H1 (cell line): ENCODE data around the gene CYP4V2. TPM values are rescaled to one million over a fixed set of nuclear protein-coding genes. Genes with fewer than 3 reads are reported as not detected.
A peak's percentile ranks its signal among the peaks of the same experiment; 100 is the strongest.

ENCODE experiments used
- CTCF ChIA-PET: fragments of 300-600 bp; sonication (Branson Sonifier 250); formaldehyde crosslinking; loops from one replicate; lab custom pipeline; 2021; ENCODE audit not compliant: partially characterized antibody; lab: Charles Lee
- POLR2A ChIA-PET: fragments of 300-600 bp; sonication (Branson Sonifier 250); formaldehyde crosslinking; loops from one replicate; lab custom pipeline; 2021; ENCODE audit warnings: inconsistent platforms; ENCODE audit not compliant: partially characterized antibody; lab: Charles Lee
- DNase-seq, 2 experiments: peaks; one replicate each; pipeline versions ENCODE4 v3.0.0 to v3.0.0-alpha.2; 2010 to 2022; ENCODE audit warnings: low spot score in 2 of 2, low read depth in 1 of 2, mixed read lengths in 1 of 2
- FAIRE-seq: peaks from 2 replicates; lab custom pipeline; 2011; peaks lifted over from hg19 to GRCh38; lab: Jason Lieb, UNC
- H2AFZ ChIP-seq: 2 replicates; pipeline ENCODE4 v1.8.1; 2012; ENCODE audit warnings: low read length, inconsistent platforms
- H2AK5ac ChIP-seq: 2 replicates; pipeline ENCODE4 v1.6.1; 2013; ENCODE audit warnings: low read depth, low read length
- H2BK120ac ChIP-seq: replicated peaks from 2 replicates; pipeline ENCODE3; 2013; ENCODE audit warnings: low read depth, low read length, inconsistent platforms
- H2BK12ac ChIP-seq: 2 replicates; pipeline ENCODE4 v1.6.1; 2013; ENCODE audit warnings: low read depth, low read length
- H2BK15ac ChIP-seq: 2 replicates; pipeline ENCODE4 v1.6.1; 2013; ENCODE audit warnings: low read length
- H2BK20ac ChIP-seq: 2 replicates; pipeline ENCODE4 v1.6.1; 2013; ENCODE audit warnings: low read length
- H2BK5ac ChIP-seq: 2 replicates; pipeline ENCODE4 v1.6.1; 2013; ENCODE audit warnings: low read depth, low read length
- H3K14ac ChIP-seq: 2 replicates; pipeline ENCODE4 v1.6.1; 2013; ENCODE audit warnings: inconsistent platforms; ENCODE audit not compliant: insufficient read length
- H3K18ac ChIP-seq: 2 replicates; pipeline ENCODE4 v1.6.1; 2013; ENCODE audit warnings: low read length; ENCODE audit errors: extremely low read depth
- H3K23ac ChIP-seq: 2 replicates; pipeline ENCODE4 v1.6.1; 2013; ENCODE audit warnings: inconsistent platforms; ENCODE audit not compliant: insufficient read length
- H3K23me2 ChIP-seq: 2 replicates; pipeline ENCODE4 v1.6.1; 2013; ENCODE audit warnings: low read depth, low read length
- H3K27ac ChIP-seq: 2 replicates; pipeline ENCODE4 v1.6.1; 2011; ENCODE audit warnings: low read depth, low read length, inconsistent platforms
- H3K27me3 ChIP-seq, 4 experiments: replicated peaks in 1 of 4; 1 replicate in 1 of 4; 2 replicates in 3 of 4; pipeline versions ENCODE4 v1.6.1 to v1.8.1; 2011 to 2013; ENCODE audit warnings: low read length in 3 of 4, mild to moderate bottlenecking in 3 of 4, inconsistent platforms in 2 of 4, mixed read lengths in 2 of 4, moderate library complexity in 1 of 4; ENCODE audit not compliant: control insufficient read depth in 3 of 4, insufficient read depth in 3 of 4; ENCODE audit errors: extremely low read depth in 1 of 4
- H3K36me3 ChIP-seq, 4 experiments: 2 replicates each; pipeline versions ENCODE4 v1.6.1 to v1.8.1; 2011 to 2013; ENCODE audit warnings: mild to moderate bottlenecking in 4 of 4, low read length in 3 of 4, moderate library complexity in 2 of 4, control low read depth in 1 of 4, inconsistent platforms in 1 of 4; ENCODE audit not compliant: insufficient read depth in 4 of 4, control insufficient read depth in 2 of 4
- H3K4ac ChIP-seq: replicated peaks from 2 replicates; pipeline ENCODE3; 2013; ENCODE audit warnings: low read length, low read depth, mixed read lengths, inconsistent platforms; ENCODE audit not compliant: insufficient read length
- H3K4me1 ChIP-seq, 4 experiments: replicated peaks in 1 of 4; 1 replicate in 1 of 4; 2 replicates in 3 of 4; pipeline versions ENCODE4 v1.6.1 to v1.8.1; 2011 to 2013; ENCODE audit warnings: low read length in 3 of 4, inconsistent platforms in 2 of 4, mixed read lengths in 1 of 4; ENCODE audit not compliant: insufficient read depth in 4 of 4, control insufficient read depth in 3 of 4
- H3K4me2 ChIP-seq, 2 experiments: 2 replicates each; pipeline versions ENCODE4 v1.6.1 to v1.8.1; 2011 to 2013; ENCODE audit warnings: low read depth in 2 of 2, low read length in 2 of 2, control low read depth in 1 of 2, inconsistent platforms in 1 of 2, mild to moderate bottlenecking in 1 of 2; ENCODE audit not compliant: insufficient read depth in 1 of 2
- H3K4me3 ChIP-seq, 4 experiments: fragments of 200-600, 300-600 bp in 1 of 4; sonication (generic), shearing (Covaris generic), sonication (Bioruptor Twin) in 1 of 4; 2 replicates each; pipeline versions ENCODE4 v1.5.1 to v1.8.1; 2011 to 2016; ENCODE audit warnings: low read length in 4 of 4, low read depth in 3 of 4, control low read depth in 2 of 4, inconsistent platforms in 2 of 4, mild to moderate bottlenecking in 2 of 4, mixed read lengths in 1 of 4, moderate library complexity in 1 of 4; ENCODE audit not compliant: insufficient read depth in 2 of 4; ENCODE audit errors: extremely low read depth in 1 of 4
- H3K56ac ChIP-seq: replicated peaks from 2 replicates; pipeline ENCODE3; 2013; ENCODE audit warnings: low read depth, mild to moderate bottlenecking, mixed read lengths, low read length, inconsistent platforms; ENCODE audit not compliant: insufficient read length
- H3K79me1 ChIP-seq: 2 replicates; pipeline ENCODE4 v1.6.1; 2013; ENCODE audit warnings: low read depth, low read length, control low read depth
- H3K79me2 ChIP-seq, 2 experiments: 2 replicates each; pipeline versions ENCODE4 v1.6.1 to v1.8.1; 2012 to 2013; ENCODE audit warnings: low read length in 2 of 2, mild to moderate bottlenecking in 2 of 2, inconsistent platforms in 1 of 2; ENCODE audit not compliant: insufficient read depth in 2 of 2, control insufficient read depth in 1 of 2
- H3K9ac ChIP-seq, 4 experiments: replicated peaks in 1 of 4; 1 replicate in 1 of 4; 2 replicates in 3 of 4; pipeline versions ENCODE4 v1.6.1 to v1.8.1; 2011 to 2013; ENCODE audit warnings: low read depth in 3 of 4, low read length in 3 of 4, control low read depth in 2 of 4, mild to moderate bottlenecking in 2 of 4, moderate library complexity in 2 of 4, inconsistent platforms in 1 of 4; ENCODE audit errors: extremely low read depth in 1 of 4
- H3K9me3 ChIP-seq, 2 experiments: 2 replicates each; pipeline versions ENCODE4 v1.6.1 to v1.8.1; 2012 to 2013; ENCODE audit warnings: mild to moderate bottlenecking in 2 of 2, moderate library complexity in 2 of 2, control low read depth in 1 of 2, inconsistent platforms in 1 of 2, low read depth in 1 of 2, low read length in 1 of 2, mixed read lengths in 1 of 2; ENCODE audit not compliant: insufficient read depth in 2 of 2
- H4K20me1 ChIP-seq, 2 experiments: replicated peaks in 1 of 2; 2 replicates each; pipeline versions ENCODE3 to v1.8.1; 2011 to 2013; ENCODE audit warnings: inconsistent platforms in 2 of 2, low read length in 2 of 2, mild to moderate bottlenecking in 1 of 2; ENCODE audit not compliant: insufficient read depth in 2 of 2, control insufficient read depth in 1 of 2
- H4K5ac ChIP-seq: 2 replicates; pipeline ENCODE4 v1.6.1; 2013; ENCODE audit warnings: low read length, low read depth, mixed read lengths, inconsistent platforms; ENCODE audit not compliant: insufficient read length
- H4K8ac ChIP-seq: 2 replicates; pipeline ENCODE4 v1.8.0; 2013; ENCODE audit warnings: mild to moderate bottlenecking, moderate library complexity, low read length, inconsistent platforms; ENCODE audit not compliant: insufficient read depth; ENCODE audit errors: extremely low read depth
- H4K91ac ChIP-seq: replicated peaks from 2 replicates; pipeline ENCODE3; 2013; ENCODE audit warnings: low read length, mixed read lengths, inconsistent platforms; ENCODE audit not compliant: insufficient read length
- HDAC2 ChIP-seq, 2 experiments: fragments of 300-600 bp in 1 of 2; sonication (generic) in 1 of 2; IDR thresholded peaks; 2 replicates each; pipeline ENCODE4 v1.6.1; 2011 to 2012; ENCODE audit warnings: low read depth in 2 of 2, low read length in 2 of 2, mild to moderate bottlenecking in 2 of 2, moderate library complexity in 2 of 2, borderline replicate concordance in 1 of 2, inconsistent platforms in 1 of 2
- KDM4A ChIP-seq: IDR thresholded peaks from one replicate; pipeline ENCODE4 v1.7.1; 2012; ENCODE audit warnings: low read depth, mild to moderate bottlenecking, moderate library complexity, low read length, inconsistent platforms; ENCODE audit not compliant: severe bottlenecking
- NRF1 ChIP-seq: IDR thresholded peaks from 2 replicates; pipeline ENCODE4 v1.6.1; 2011; ENCODE audit warnings: mild to moderate bottlenecking, low read depth, low read length, improper control_type of control experiment
- PHF8 ChIP-seq: fragments of 200-600 bp; sonication (generic); conservative IDR thresholded peaks from 2 replicates; pipeline ENCODE4 v1.7.1; 2012; ENCODE audit warnings: low read depth, mild to moderate bottlenecking, inconsistent platforms, low read length, moderate library complexity
- POLR2AphosphoS5 ChIP-seq: IDR thresholded peaks from 2 replicates; pipeline ENCODE4 v1.6.1; 2011; ENCODE audit warnings: low read depth, low read length
- RFX5 ChIP-seq: IDR thresholded peaks from 2 replicates; pipeline ENCODE4 v1.6.1; 2011; ENCODE audit warnings: low read depth, low read length, improper control_type of control experiment, borderline replicate concordance
- TEAD4 ChIP-seq: IDR thresholded peaks from 2 replicates; pipeline ENCODE4 v1.6.1; 2012; ENCODE audit warnings: low read depth, low read length, inconsistent platforms, mixed read lengths
- YY1 ChIP-seq: IDR thresholded peaks from 2 replicates; pipeline ENCODE4 v1.6.1; 2011; ENCODE audit warnings: low read depth, mild to moderate bottlenecking, low read length
- WGBS, 2 experiments: shearing (Covaris generic) in 1 of 2; methylation state at CpG; one replicate each; pipeline versions ENCODE4 v1.1.6 to v1.1.7; 2013 to 2015; ENCODE audit warnings: low lambda C conversion rate in 2 of 2, mixed read lengths in 2 of 2, inconsistent platforms in 1 of 2, low coverage in 1 of 2, missing lambda C conversion rate in 1 of 2; ENCODE audit not compliant: insufficient replicate concordance in 2 of 2, insufficient coverage in 1 of 2, insufficient read length in 1 of 2; ENCODE audit errors: extremely low coverage in 1 of 2, missing lambda C conversion rate in 1 of 2; 5-methylcytosine and 5-hydroxymethylcytosine counted together
- polyA plus RNA-seq, 7 experiments: library from polyadenylated mRNA; depleted of rRNA in 3 of 7; stranded (reverse) in 5 of 7; unstranded in 2 of 7; fragments of >200 nt in 5 of 7; fragments of 200-250 nt in 2 of 7; gene quantifications; 1 replicate in 5 of 7; 2 replicates in 1 of 7; 4 replicates in 1 of 7; pipeline versions ENCODE4 v1.2.1 to v1.2.3, GENCODE V29; 2011 to 2013; ENCODE audit warnings: missing spikeins in 2 of 7, mixed read lengths in 2 of 7
- total RNA-seq: library from RNA; stranded (reverse); fragmentation: NEBNext Ultra II Directional; extraction: Animal tissue kit (Norgen Biotek cat#: 25700); gene quantifications from 2 replicates; pipeline ENCODE4 v1.2.1, GENCODE V29; 2021

CYP4V2 gene
- total and polyA plus RNA-seq, 2 of the 8 experiments (the other 6 are each of a cell fraction or from before 2014, with no cell fraction given): 0.65 to 1.0 TPM

DNA sequence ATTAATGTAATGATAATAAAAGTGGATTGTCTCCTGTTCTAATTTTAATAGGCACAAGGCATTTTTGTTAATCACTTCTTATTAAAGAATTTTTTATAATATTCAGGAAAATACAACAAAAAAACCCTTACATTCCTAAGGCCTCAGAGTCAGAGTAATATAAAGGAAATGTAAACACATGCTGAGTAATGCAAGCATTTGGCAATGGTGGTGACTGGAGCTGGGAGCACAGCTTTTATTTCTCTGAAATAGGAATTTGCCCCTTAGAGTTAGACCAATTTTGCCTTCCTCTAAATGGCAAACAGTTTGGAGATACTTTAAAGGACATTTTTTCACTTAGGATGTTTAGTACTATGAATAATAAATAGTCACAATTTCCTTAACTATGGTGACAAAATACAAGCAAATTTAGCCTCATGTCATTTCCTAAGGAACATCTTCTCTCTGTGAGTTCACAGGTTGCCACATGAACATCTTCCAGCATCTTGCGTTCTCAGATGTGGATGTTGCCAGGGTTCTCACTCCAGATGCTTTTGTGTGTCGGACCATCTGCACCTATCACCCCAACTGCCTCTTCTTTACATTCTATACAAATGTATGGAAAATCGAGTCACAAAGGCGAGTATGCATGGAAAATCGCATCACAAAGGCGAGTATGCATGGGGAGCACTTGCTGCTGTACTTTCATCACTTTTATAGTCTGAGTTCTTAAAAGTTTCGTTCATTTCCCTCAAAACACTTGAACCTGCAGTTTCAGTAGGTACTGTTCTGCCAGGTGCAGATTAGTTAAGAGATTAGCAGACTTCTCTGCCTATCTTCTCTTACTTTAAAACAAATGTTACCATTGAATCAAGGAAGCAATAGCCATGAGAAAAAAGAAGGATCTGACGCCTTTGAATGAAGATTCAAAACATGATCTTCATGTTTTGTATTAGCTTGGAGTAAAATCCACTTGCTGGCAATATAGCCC lies 58.7 kb downstream of the CYP4V2 start:
- Histone ChIP-seq H3K23me2 (peaks cover 6% of the 10 kb centered on the region; the same call in 1 of the 2 replicates), H2BK12ac (peak overlapping the region; percentile 91), H3K9ac (peak overlapping the region in 3 of 4 experiments; percentile 14 to 56 (median 47); a peak in 3 of 7 replicates), H2AK5ac (peak overlapping the region; percentile 72), H2BK15ac (no peak overlapping the region), H3K36me3 (peaks cover 0 to 20% (median 9%) of the 10 kb centered on the region in 4 experiments; a peak in 4 of 8 replicates), H3K79me2 (peaks cover 0 to 24% of the 10 kb centered on the region in 2 experiments; a peak in 3 of 4 replicates), H4K91ac (peak overlapping the region; percentile 67), H2BK20ac (peak overlapping the region; percentile 97), H3K4me1 (peaks cover 7 to 26% (median 23%) of the 10 kb centered on the region in 4 experiments; a peak in 6 of 7 replicates), H3K23ac (no peak overlapping the region), H4K20me1 (no peaks in the 10 kb centered on the region), H2BK5ac (peak overlapping the region; percentile 99), H2AFZ (no peak overlapping the region), H3K27ac (peak overlapping the region; percentile 91), H3K14ac (no peak overlapping the region), H3K27me3 (no peaks in the 10 kb centered on the region), H2BK120ac (peak overlapping the region; percentile 91), H3K79me1 (no peaks in the 10 kb centered on the region), H4K8ac (no peak overlapping the region), H3K18ac (peak overlapping the region; percentile 79; the same call in 1 of the 2 replicates), H3K4ac (peak overlapping the region; percentile 40), H3K9me3 (no peaks in the 10 kb centered on the region; a peak in 1 of 4 replicates), H3K56ac (peak overlapping the region; percentile 36), H3K4me2 (peak overlapping the region; percentile 51 to 59), H3K4me3 (peak overlapping the region in 1 of 4 experiments; percentile 45; a peak in 2 of 8 replicates), H4K5ac (peak overlapping the region; percentile 85)
- 2% methylated on average over 8 of the region's 8 CpGs; no CpG with 5 or more reads in 1 of the 2 experiments for WGBS, 2 experiments
- ChIA-PET CTCF (interaction anchor here (1.3 kb wide), 1 partner anchor 48 kb away, joined by 4 read pairs; no protein-coding TSS in a partner anchor), POLR2A (interaction anchor here (0.6 to 5.8 kb wide), 15 partner anchors 8 to 1745 kb away, joined by 3 to 37 read pairs (median 4); partner anchors contain the start of gene F11)
- DNase-seq (no peak), FAIRE-seq (peak; percentile 94)
- TF ChIP-seq NRF1: no peak
- TF ChIP-seq PHF8: no peak
- 0 out of 2 replicates have a peak, but pooled peaks have one; percentile 15 for TF ChIP-seq YY1
- TF ChIP-seq POLR2AphosphoS5: peak; percentile 73
- TF ChIP-seq KDM4A: no peak
- peak; percentile 58; the same call in 1 of the 2 replicates for TF ChIP-seq TEAD4
- TF ChIP-seq HDAC2 (IDR thresholded peaks at IDR 0.05; ENCODE audit: borderline replicate concordance in 1 of 2, low read depth in 2 of 2, low read length in 2 of 2): peak in 1 of 2 experiments; percentile 33; a peak in 1 of 4 replicates
- no peak for TF ChIP-seq RFX5
